B cell (primary cell): ENCODE results near the gene CPNE2. TPM values are rescaled to one million over a fixed set of nuclear protein-coding genes. Genes with fewer than 3 reads are reported as not detected.

Experiments
- ATAC-seq: fragments of 200-7000 bp; cut with Tn5 transposase; one replicate; pipeline ENCODE4 v1.10.0; 2021; ENCODE audit warnings: low read depth, mild to moderate bottlenecking, moderate number of reproducible peaks, moderate library complexity
- CTCF ChIA-PET: fragments of 350-600 bp; sonication (Branson Sonifier 250); formaldehyde crosslinking; loops from one replicate; lab custom pipeline; 2021; ENCODE audit warnings: antibody characterized with exemption, inconsistent platforms; lab: Charles Lee
- POLR2A ChIA-PET: fragments of 350-600 bp; sonication (Branson Sonifier 250); formaldehyde crosslinking; loops from one replicate; lab custom pipeline; 2021; ENCODE audit warnings: antibody characterized with exemption; lab: Charles Lee
- DNase-seq: peaks from one replicate; pipeline ENCODE4 v3.0.0; 2013
- H2AFZ ChIP-seq: 2 replicates; pipeline ENCODE4 v1.6.1; 2012; ENCODE audit warnings: mild to moderate bottlenecking, low read depth, low read length; ENCODE audit not compliant: insufficient read depth, poor library complexity, severe bottlenecking
- H3K27ac ChIP-seq, 2 donors: 1 replicate in 1 of 2; 2 replicates in 1 of 2; pipeline ENCODE4 v1.5.1; 2012 to 2013; ENCODE audit warnings: low read length in 2 of 2, mild to moderate bottlenecking in 2 of 2, moderate library complexity in 1 of 2
- H3K27me3 ChIP-seq, 4 experiments: fragments of 200-600 bp in 1 of 4; sonication (generic) in 1 of 4; replicated peaks in 1 of 4; 1 replicate in 2 of 4; 2 replicates in 2 of 4; pipeline versions ENCODE4 v1.6.1 to v1.7.0; 2013 to 2016; ENCODE audit warnings: low read length in 3 of 4, mild to moderate bottlenecking in 2 of 4, mixed read lengths in 1 of 4, moderate library complexity in 1 of 4; ENCODE audit not compliant: insufficient read depth in 4 of 4, control insufficient read depth in 3 of 4; ENCODE audit errors: control extremely low read depth in 1 of 4
- H3K36me3 ChIP-seq, 2 experiments: replicated peaks in 1 of 2; 1 replicate in 1 of 2; 2 replicates in 1 of 2; pipeline versions ENCODE4 v1.6.1 to v1.7.1; 2013; ENCODE audit warnings: low read length in 1 of 2; ENCODE audit not compliant: insufficient read depth in 2 of 2, control insufficient read depth in 1 of 2; ENCODE audit errors: control extremely low read depth in 1 of 2, extremely low read depth in 1 of 2
- H3K4me1 ChIP-seq, 2 donors: fragments of 200-600 bp in 1 of 2; sonication (generic) in 1 of 2; 1 replicate in 1 of 2; 2 replicates in 1 of 2; pipeline versions ENCODE4 v1.5.1 to v1.6.1; 2013 to 2017; ENCODE audit warnings: low read length in 2 of 2; ENCODE audit not compliant: control insufficient read depth in 2 of 2, insufficient read depth in 2 of 2
- H3K4me2 ChIP-seq: replicated peaks from 2 replicates; pipeline ENCODE3; 2012; ENCODE audit warnings: mild to moderate bottlenecking, low read depth, low read length; ENCODE audit not compliant: poor library complexity, severe bottlenecking
- H3K4me3 ChIP-seq, 5 experiments: fragments of 200-600 bp in 1 of 5; sonication (generic) in 1 of 5; 1 replicate in 3 of 5; 2 replicates in 2 of 5; pipeline versions ENCODE4 v1.5.1 to v1.7.0; 2011 to 2016; ENCODE audit warnings: low read length in 4 of 5, mild to moderate bottlenecking in 4 of 5, low read depth in 2 of 5, control low read depth in 1 of 5, moderate library complexity in 1 of 5; ENCODE audit not compliant: insufficient read depth in 1 of 5; ENCODE audit errors: control extremely low read depth in 1 of 5, extremely low read depth in 1 of 5
- H3K79me2 ChIP-seq: fragments of 200-600 bp; sonication (generic); one replicate; pipeline ENCODE4 v1.6.0; 2016; ENCODE audit warnings: low read length; ENCODE audit not compliant: control insufficient read depth, insufficient read depth
- H3K9ac ChIP-seq: fragments of 200-600 bp; sonication (generic); 2 replicates; pipeline ENCODE4 v1.6.1; 2017; ENCODE audit warnings: mild to moderate bottlenecking, low read length, moderate library complexity
- H3K9me3 ChIP-seq, 3 donors: one replicate each; pipeline versions ENCODE4 v1.6.1 to v1.7.1; 2013; ENCODE audit warnings: low read length in 2 of 3; ENCODE audit not compliant: control insufficient read depth in 2 of 3, insufficient read depth in 1 of 3; ENCODE audit errors: control extremely low read depth in 1 of 3
- H4K20me1 ChIP-seq: 2 replicates; pipeline ENCODE4 v1.6.0; 2012; ENCODE audit warnings: mild to moderate bottlenecking, low read length; ENCODE audit not compliant: insufficient read depth, control insufficient read depth, poor library complexity, severe bottlenecking
- H3K27ac Mint-ChIP-seq: one replicate; pipeline ENCODE4 v1.8.0; 2021; ENCODE audit warnings: mixed read lengths
- H3K27me3 Mint-ChIP-seq: one replicate; pipeline ENCODE4 v1.8.0; 2021; ENCODE audit warnings: mixed read lengths
- H3K4me1 Mint-ChIP-seq: one replicate; pipeline ENCODE4 v1.8.0; 2021; ENCODE audit warnings: mixed read lengths
- H3K4me3 Mint-ChIP-seq: one replicate; pipeline ENCODE4 v1.8.0; 2021; ENCODE audit warnings: mixed read lengths
- H3K9me3 Mint-ChIP-seq: one replicate; pipeline ENCODE4 v1.8.0; 2022; ENCODE audit warnings: mixed read lengths; ENCODE audit not compliant: insufficient read depth
- EZH2 ChIP-seq: IDR thresholded peaks from 2 replicates; pipeline ENCODE4 v1.6.1; 2012; ENCODE audit warnings: borderline replicate concordance, low read depth, mild to moderate bottlenecking, moderate library complexity, low read length; ENCODE audit not compliant: insufficient read depth, poor library complexity, severe bottlenecking
- WGBS: methylation state at CpG from one replicate; pipeline ENCODE4 v1.1.5; 2013; ENCODE audit warnings: missing lambda C conversion rate; ENCODE audit not compliant: insufficient coverage; 5-methylcytosine and 5-hydroxymethylcytosine counted together
- intact Hi-C: fragments of 100-400 bp; cut with micrococcal nuclease; formaldehyde crosslinking; loops from one replicate; pipeline ENCODE4 v1.10.0; 2022
- polyA plus RNA-seq: library from polyadenylated mRNA; depleted of rRNA; stranded (reverse); fragments of >200 nt; gene quantifications from 2 replicates; pipeline ENCODE4 v1.2.3, GENCODE V29; 2012
- total RNA-seq, 2 donors: library from RNA; stranded (reverse); fragments of 120-200 nt in 1 of 2; gene quantifications; 1 replicate in 1 of 2; 2 replicates in 1 of 2; pipeline versions ENCODE4 v1.2.3 to v1.2.4, GENCODE V29; 2013 to 2022
- TF ChIP-seq, protein P1 (sequence below): fragments of 200-600 bp; IDR thresholded peaks from one replicate; pipeline ENCODE4 v1.8.0; 2022; ENCODE audit warnings: antibody characterized with exemption, mild to moderate bottlenecking

The CPNE2 gene
- total and polyA plus RNA-seq, 2 donors (not counting 1 experiment from before 2014, with no cell fraction given) = 1.5 to 2.9 TPM

- ChIA-PET CTCF (interaction anchor here (2.1 kb wide), 1 partner anchor 16 kb away, joined by 10 read pairs; no protein-coding TSS in a partner anchor), POLR2A (interaction anchor here (0.5 kb wide), 1 partner anchor 632 kb away, joined by 3 read pairs; no protein-coding TSS in a partner anchor)
- H3K9ac ChIP-seq = no peak overlapping the region
- no peak overlapping the region for H3K27ac Mint-ChIP-seq
- ATAC-seq (no peak), DNase-seq (no peak)
- H3K9me3 Mint-ChIP-seq = no peaks in the 10 kb centered on the region
- no peaks in the 10 kb centered on the region for H4K20me1 ChIP-seq
- no peak overlapping the region for H3K27ac ChIP-seq
- TF ChIP-seq EZH2 = no peak
- TF ChIP-seq, protein P1, sequence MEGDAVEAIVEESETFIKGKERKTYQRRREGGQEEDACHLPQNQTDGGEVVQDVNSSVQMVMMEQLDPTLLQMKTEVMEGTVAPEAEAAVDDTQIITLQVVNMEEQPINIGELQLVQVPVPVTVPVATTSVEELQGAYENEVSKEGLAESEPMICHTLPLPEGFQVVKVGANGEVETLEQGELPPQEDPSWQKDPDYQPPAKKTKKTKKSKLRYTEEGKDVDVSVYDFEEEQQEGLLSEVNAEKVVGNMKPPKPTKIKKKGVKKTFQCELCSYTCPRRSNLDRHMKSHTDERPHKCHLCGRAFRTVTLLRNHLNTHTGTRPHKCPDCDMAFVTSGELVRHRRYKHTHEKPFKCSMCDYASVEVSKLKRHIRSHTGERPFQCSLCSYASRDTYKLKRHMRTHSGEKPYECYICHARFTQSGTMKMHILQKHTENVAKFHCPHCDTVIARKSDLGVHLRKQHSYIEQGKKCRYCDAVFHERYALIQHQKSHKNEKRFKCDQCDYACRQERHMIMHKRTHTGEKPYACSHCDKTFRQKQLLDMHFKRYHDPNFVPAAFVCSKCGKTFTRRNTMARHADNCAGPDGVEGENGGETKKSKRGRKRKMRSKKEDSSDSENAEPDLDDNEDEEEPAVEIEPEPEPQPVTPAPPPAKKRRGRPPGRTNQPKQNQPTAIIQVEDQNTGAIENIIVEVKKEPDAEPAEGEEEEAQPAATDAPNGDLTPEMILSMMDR = no peak
- H2AFZ ChIP-seq = no peak overlapping the region
- 100% methylated on average over 1 of the region's 1 CpG for WGBS
- H3K4me2 ChIP-seq = no peak overlapping the region
- no peak overlapping the region for H3K4me3 ChIP-seq
- H3K4me1 Mint-ChIP-seq = no peaks in the 10 kb centered on the region
- intact Hi-C loops = no loop called here
- no peak overlapping the region for H3K4me3 Mint-ChIP-seq
- no peaks in the 10 kb centered on the region for H3K9me3 ChIP-seq
- no peaks in the 10 kb centered on the region for H3K4me1 ChIP-seq
- H3K36me3 ChIP-seq = no peaks in the 10 kb centered on the region
- peaks cover 12% of the 10 kb centered on the region for H3K27me3 Mint-ChIP-seq
- H3K79me2 ChIP-seq = no peaks in the 10 kb centered on the region
- peaks cover 0 to 6% (median 0%) of the 10 kb centered on the region in 4 experiments for H3K27me3 ChIP-seq
These were observed 8.1 kb downstream of the CPNE2 start for GRCh38 chr16:57100445-57100844.

- H3K27me3 ChIP-seq = no peaks in the 10 kb centered on the region
- no peaks in the 10 kb centered on the region for H4K20me1 ChIP-seq
- peaks cover 4% of the 10 kb centered on the region for H3K27me3 Mint-ChIP-seq
- H3K4me3 ChIP-seq = no peak overlapping the region
- H3K36me3 ChIP-seq = no peaks in the 10 kb centered on the region
- intact Hi-C loops = no loop called here
- H3K9ac ChIP-seq = no peak overlapping the region
- no peaks in the 10 kb centered on the region for H3K79me2 ChIP-seq
- no peaks in the 10 kb centered on the region for H3K9me3 Mint-ChIP-seq
- no peak overlapping the region for H2AFZ ChIP-seq
- CTCF ChIA-PET = interaction anchor here (1.3 kb wide), 1 partner anchor 10 kb away, joined by 6 read pairs; the partner anchor contains the start of gene CPNE2
- 92% methylated on average over 15 of the region's 16 CpGs for WGBS
- ATAC-seq (no peak), DNase-seq (no peak)
- no peak overlapping the region for H3K4me2 ChIP-seq
- no peaks in the 10 kb centered on the region for H3K4me1 ChIP-seq
- no peak overlapping the region for H3K27ac Mint-ChIP-seq
- no peaks in the 10 kb centered on the region for H3K4me1 Mint-ChIP-seq
- POLR2A ChIA-PET = no interaction called here
- H3K27ac ChIP-seq = no peak overlapping the region
- no peak overlapping the region for H3K4me3 Mint-ChIP-seq
- TF ChIP-seq EZH2 = no peak
- TF ChIP-seq, protein P1 = no peak
- H3K9me3 ChIP-seq = no peaks in the 10 kb centered on the region
These were observed 10.8 kb downstream of the CPNE2 start for GRCh38 chr16:57102888-57103851.
